BJ (cell line): ENCODE data around the gene ABCC9. TPM values are rescaled to one million over a fixed set of nuclear protein-coding genes. Genes with fewer than 3 reads are reported as not detected.
A peak's percentile ranks its signal among the peaks of the same experiment; 100 is the strongest.
"Not testable (repeated sequence)": the region's sequence is repeated elsewhere in the genome, so short reads cannot be mapped to it uniquely, and the experiment has no call there.

ENCODE experiments used
- CTCF ChIA-PET: fragments of 350-600 bp; formaldehyde crosslinking; extraction: SDS; loops from one replicate; lab custom pipeline; 2021; ENCODE audit warnings: antibody characterized with exemption, inconsistent platforms; lab: Yijun Ruan, JAX
- POLR2A ChIA-PET: fragments of 300-600 bp; sonication (Branson Sonifier 250); formaldehyde crosslinking; extraction: SDS; loops from one replicate; lab custom pipeline; 2021; ENCODE audit warnings: antibody characterized with exemption; lab: Charles Lee
- DNase-seq: peaks from one replicate; pipeline ENCODE4 v3.0.0-alpha.2; 2011; ENCODE audit warnings: low read depth
- H3K27me3 ChIP-seq: 2 replicates; pipeline ENCODE4 v1.6.0; 2011; ENCODE audit warnings: low read length; ENCODE audit not compliant: control insufficient read depth, insufficient read depth
- H3K36me3 ChIP-seq: 2 replicates; pipeline ENCODE4 v1.5.1; 2011; ENCODE audit warnings: low read length; ENCODE audit not compliant: control insufficient read depth, insufficient read depth
- H3K4me3 ChIP-seq: 2 replicates; pipeline ENCODE4 v1.5.1; 2011; ENCODE audit warnings: low read depth, mild to moderate bottlenecking, control low read depth, low read length
- polyA plus RNA-seq: library from polyadenylated mRNA; depleted of rRNA; stranded (reverse); fragments of >200 nt; gene quantifications from 2 replicates; pipeline ENCODE4 v1.2.3, GENCODE V29; 2011
- TF ChIP-seq, protein P1 (sequence below): IDR thresholded peaks from 2 replicates; pipeline ENCODE4 v1.5.1; 2011; ENCODE audit warnings: low read depth, mild to moderate bottlenecking, control low read depth, inconsistent platforms, low read length, moderate library complexity; ENCODE audit not compliant: insufficient read depth

ABCC9 gene
- polyA plus RNA-seq, 1 experiment = 5.9 TPM

DNA sequence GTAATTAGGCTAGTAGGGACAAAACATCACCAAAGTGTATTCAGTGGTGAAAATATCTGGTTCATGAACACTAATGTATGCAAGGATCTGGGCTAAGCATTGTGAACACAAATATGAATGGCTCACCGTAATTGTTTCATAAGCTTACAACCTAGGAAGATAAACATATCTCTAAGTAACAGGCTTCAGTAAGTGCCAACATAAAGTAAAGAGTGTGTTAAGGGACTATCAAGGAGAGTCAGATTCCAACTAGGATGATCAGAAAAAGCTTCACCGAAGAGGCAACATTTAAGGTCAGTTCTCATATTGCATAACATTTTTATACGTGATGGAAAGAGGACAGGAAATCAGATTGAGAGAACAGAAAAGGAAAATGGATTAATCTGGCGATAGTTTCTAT lies 29.4 kb downstream of the ABCC9 start:
- no peak for DNase-seq
- TF ChIP-seq, protein P1, sequence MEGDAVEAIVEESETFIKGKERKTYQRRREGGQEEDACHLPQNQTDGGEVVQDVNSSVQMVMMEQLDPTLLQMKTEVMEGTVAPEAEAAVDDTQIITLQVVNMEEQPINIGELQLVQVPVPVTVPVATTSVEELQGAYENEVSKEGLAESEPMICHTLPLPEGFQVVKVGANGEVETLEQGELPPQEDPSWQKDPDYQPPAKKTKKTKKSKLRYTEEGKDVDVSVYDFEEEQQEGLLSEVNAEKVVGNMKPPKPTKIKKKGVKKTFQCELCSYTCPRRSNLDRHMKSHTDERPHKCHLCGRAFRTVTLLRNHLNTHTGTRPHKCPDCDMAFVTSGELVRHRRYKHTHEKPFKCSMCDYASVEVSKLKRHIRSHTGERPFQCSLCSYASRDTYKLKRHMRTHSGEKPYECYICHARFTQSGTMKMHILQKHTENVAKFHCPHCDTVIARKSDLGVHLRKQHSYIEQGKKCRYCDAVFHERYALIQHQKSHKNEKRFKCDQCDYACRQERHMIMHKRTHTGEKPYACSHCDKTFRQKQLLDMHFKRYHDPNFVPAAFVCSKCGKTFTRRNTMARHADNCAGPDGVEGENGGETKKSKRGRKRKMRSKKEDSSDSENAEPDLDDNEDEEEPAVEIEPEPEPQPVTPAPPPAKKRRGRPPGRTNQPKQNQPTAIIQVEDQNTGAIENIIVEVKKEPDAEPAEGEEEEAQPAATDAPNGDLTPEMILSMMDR = no peak
- ChIA-PET POLR2A (no interaction called here), CTCF (no interaction called here)
- Histone ChIP-seq H3K36me3 (no peaks in the 10 kb centered on the region), H3K27me3 (no peaks in the 10 kb centered on the region), H3K4me3 (no peak overlapping the region)

DNA sequence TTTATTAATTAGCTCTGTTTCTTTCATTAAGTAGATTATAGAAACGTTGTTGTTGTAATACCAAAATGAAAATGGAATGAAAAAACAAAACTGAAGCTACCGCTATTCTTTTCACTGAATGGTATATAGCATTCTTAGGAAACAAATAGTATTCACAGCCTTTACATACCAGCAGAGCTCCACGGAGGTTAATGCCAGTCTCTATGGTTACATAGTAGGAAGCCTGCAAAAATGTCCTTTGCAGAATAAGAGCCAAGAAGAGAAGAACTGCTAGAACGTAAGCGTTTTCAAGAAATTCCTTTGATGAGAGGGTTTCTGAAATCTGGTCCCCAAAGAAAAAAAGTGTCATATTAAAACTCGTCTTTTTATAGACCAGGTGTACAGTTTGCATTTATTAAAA lies 30.6 kb downstream of the ABCC9 start:
- ChIA-PET POLR2A (interaction anchor here (0.6 kb wide), 1 partner anchor 30 kb away, joined by 3 read pairs; no protein-coding TSS in a partner anchor), CTCF (no interaction called here)
- DNase-seq = no peak
- Histone ChIP-seq H3K36me3 (no peaks in the 10 kb centered on the region), H3K4me3 (no peak overlapping the region), H3K27me3 (no peaks in the 10 kb centered on the region)
- TF ChIP-seq, protein P1 = no peak

DNA sequence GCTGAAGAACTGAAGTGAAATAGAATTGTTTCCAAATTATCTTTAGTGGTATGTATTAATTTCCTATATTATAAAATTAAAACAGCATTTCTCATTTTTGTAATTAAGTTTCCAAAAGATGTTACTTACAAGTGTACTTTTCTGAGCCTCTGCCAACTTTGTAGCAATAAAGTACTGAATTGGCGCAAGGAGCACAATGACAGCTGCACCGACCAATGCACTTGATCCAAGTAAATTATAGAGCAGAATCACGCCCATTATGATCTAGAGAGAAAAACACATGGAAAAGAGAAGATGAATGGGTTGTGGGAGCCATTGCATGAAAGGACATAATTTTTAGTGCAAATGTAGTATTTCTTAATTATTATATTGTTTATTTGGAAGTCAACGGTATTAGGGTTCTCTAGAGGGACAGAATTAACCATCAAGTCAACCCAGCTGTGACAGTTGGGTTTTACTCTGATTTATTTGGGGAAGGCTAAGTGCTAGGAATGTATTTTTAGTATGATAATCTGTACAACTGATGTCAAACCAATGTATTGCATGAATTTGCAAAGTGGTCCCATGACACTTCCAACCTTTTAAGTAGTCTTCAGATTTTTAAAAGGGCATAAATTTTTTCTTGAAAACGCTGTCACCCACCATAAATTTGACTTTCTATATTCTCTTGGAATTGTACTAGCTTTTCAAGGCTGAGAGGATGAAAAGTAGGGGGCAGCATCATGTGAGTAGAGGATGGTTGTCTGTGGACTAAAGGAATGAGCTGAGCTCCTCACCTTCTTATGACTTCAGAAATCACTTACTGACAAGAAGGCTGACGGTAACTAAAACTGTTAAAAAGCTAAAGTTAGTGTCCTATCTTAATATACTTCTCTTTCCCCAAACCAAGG lies 33.0 kb downstream of the ABCC9 start:
- POLR2A ChIA-PET = no interaction called here
- H3K4me3 ChIP-seq = no peak overlapping the region
- TF ChIP-seq, protein P1 = no peak
- H3K27me3 ChIP-seq = no peaks in the 10 kb centered on the region
- H3K36me3 ChIP-seq = no peaks in the 10 kb centered on the region
- DNase-seq = no peak
- CTCF ChIA-PET = no interaction called here

DNA sequence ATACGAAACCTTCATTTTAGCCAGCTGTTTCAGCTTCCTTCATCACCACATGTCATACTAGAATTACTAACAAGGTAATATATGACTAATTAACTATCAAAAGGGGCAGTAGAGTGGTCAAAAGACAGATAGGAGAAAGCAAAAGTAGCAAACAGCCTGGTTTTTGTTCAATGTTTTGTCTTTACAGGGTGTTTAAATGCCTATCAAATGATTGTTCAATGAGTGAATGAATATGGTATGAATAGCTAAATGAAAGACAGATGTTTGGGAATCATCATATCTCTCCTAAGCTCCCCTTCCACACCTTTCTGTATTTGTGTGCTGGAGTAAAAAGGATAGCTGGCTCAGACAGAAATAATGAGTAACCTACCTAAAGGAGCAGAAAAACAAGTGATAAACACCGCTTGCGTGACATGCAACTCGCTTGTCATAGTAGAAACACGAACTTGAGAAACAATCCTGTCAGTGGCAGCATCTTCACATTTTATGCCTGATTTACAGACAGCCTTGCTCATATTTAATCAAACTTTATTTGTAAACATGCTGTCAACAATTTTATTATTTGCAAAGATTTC lies 34.2 kb downstream of the ABCC9 start:
- CTCF ChIA-PET = interaction anchor here (1.0 kb wide), 1 partner anchor 83 kb away, joined by 3 read pairs; no protein-coding TSS in a partner anchor
- POLR2A ChIA-PET = no interaction called here

DNA sequence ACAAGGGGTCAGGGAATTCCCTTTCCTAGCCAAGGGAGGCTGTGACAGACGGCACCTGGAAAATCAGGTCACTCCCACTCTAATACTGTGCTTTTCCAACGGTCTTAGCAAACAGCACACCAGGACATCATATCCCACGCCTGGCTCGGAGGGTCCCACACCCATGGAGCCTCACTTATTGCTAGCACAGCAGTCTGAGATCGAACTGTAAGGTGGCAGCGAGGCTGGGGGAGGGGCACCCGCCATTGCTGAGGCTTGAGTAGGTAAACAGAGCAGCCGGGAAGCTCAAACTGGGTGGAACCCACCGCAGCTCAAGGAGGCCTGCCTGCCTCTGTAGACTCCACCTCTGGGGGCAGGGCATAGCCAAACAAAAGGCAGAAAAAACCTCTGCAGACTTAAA lies 41.7 kb downstream of the ABCC9 start:
- not testable (repeated sequence) for H3K36me3 ChIP-seq

More for the DNA sequence above, 34.2 kb downstream of the ABCC9 start:
- no peak overlapping the region; the same call in 1 of the 2 replicates for H3K4me3 ChIP-seq
- DNase-seq = peak; percentile 39
- H3K27me3 ChIP-seq = no peaks in the 10 kb centered on the region
- TF ChIP-seq, protein P1 = no peak
- H3K36me3 ChIP-seq = no peaks in the 10 kb centered on the region

More for the DNA sequence above, 41.7 kb downstream of the ABCC9 start:
- H3K27me3 ChIP-seq, DNase-seq, H3K4me3 ChIP-seq, POLR2A ChIA-PET, CTCF ChIA-PET: not testable (repeated sequence)
